Upper lobe of left lung (tissue), 4 donors: Measurements from ENCODE around the gene GNPNAT1.

Source experiments
- CTCF ChIP-seq, 6 experiments: fragments of 450-650 bp in 4 of 6; fragments of 200-600 bp in 2 of 6; sonication (generic) in 2 of 6; IDR thresholded peaks; one replicate each; pipeline ENCODE4 v1.5.1; 2016 to 2019; ENCODE audit warnings: antibody characterized with exemption in 6 of 6
- EP300 ChIP-seq, 4 donors: sonication (generic); formaldehyde crosslinking; IDR thresholded peaks; one replicate each; pipeline ENCODE4 v1.5.1; 2017; ENCODE audit warnings: antibody characterized with exemption in 4 of 4, control low read depth in 2 of 4
- POLR2A ChIP-seq, 4 donors: fragments of 450-650 bp; IDR thresholded peaks; one replicate each; pipeline ENCODE4 v1.5.1; 2016 to 2017; ENCODE audit warnings: antibody characterized with exemption in 4 of 4, mild to moderate bottlenecking in 2 of 4
- POLR2AphosphoS5 ChIP-seq, 2 donors: sonication (generic); formaldehyde crosslinking; IDR thresholded peaks; one replicate each; pipeline ENCODE4 v1.5.1; 2017; ENCODE audit warnings: antibody characterized with exemption in 2 of 2

GRCh38 chr14:52791223-52792096 lies at the start of gene GNPNAT1:
- TF ChIP-seq CTCF (IDR thresholded peaks at IDR 0.05) = no peak
- peak in 2 of 4 donors; percentile 39 to 72 for TF ChIP-seq POLR2A (IDR thresholded peaks at IDR 0.05)
- peak; percentile 79 to 88 for TF ChIP-seq POLR2AphosphoS5 (IDR thresholded peaks at IDR 0.05)
- no peak for TF ChIP-seq EP300 (IDR thresholded peaks at IDR 0.05)
